ENCODE measurements around the gene GID8.

GID8 gene

GRCh38 chr20:62913043-62913630 lies 24.8 kb upstream of the GID8 start:
- H3K4me2 ChIP-seq (ENCODE audit: low read length, poor library complexity, severe bottlenecking) = no peak overlapping the region
- peak overlapping the region; percentile 63 for H3K9ac ChIP-seq (ENCODE audit: low read length)
- no peak overlapping the region for H3K4me3 ChIP-seq (ENCODE audit: insufficient read depth in 1 of 2, low read depth in 1 of 2, low read length in 2 of 2)
- no peaks in the 10 kb centered on the region for H3K27me3 ChIP-seq (ENCODE audit: control insufficient read depth in 1 of 2, insufficient read depth in 1 of 2, low read length in 2 of 2)
- H4K8ac ChIP-seq (ENCODE audit: low read length) = no peak overlapping the region
- no peak overlapping the region for H2AK5ac ChIP-seq (ENCODE audit: low read length, severe bottlenecking)
- 98% methylated on average over 5 of the region's 7 CpGs for WGBS
- H2BK15ac ChIP-seq (ENCODE audit: low read depth, poor library complexity, severe bottlenecking) = no peak overlapping the region
- no peak overlapping the region for H3K4ac ChIP-seq (ENCODE audit: low read depth in 1 of 2, low read length in 2 of 2)
- peaks cover 16% of the 10 kb centered on the region for H3K4me1 ChIP-seq (ENCODE audit: control insufficient read depth, insufficient read depth, low read depth, low read length)
- H4K91ac ChIP-seq (ENCODE audit: low read length) = no peak overlapping the region
- peaks cover 44 to 53% of the 10 kb centered on the region in 2 experiments for H3K36me3 ChIP-seq (ENCODE audit: control insufficient read depth in 1 of 2, insufficient read depth in 2 of 2, low read depth in 1 of 2, low read length in 2 of 2)
- H3K18ac ChIP-seq (ENCODE audit: low read depth in 1 of 2, low read length in 2 of 2) = no peak overlapping the region
- no peak overlapping the region for H2BK5ac ChIP-seq (ENCODE audit: low read depth, low read length, poor library complexity, severe bottlenecking)
- no peak overlapping the region for H2BK12ac ChIP-seq (ENCODE audit: low read length in 2 of 2)
- H2AFZ ChIP-seq (ENCODE audit: low read depth, low read length) = no peak overlapping the region
- no peak overlapping the region for H3K27ac ChIP-seq (ENCODE audit: low read length, poor library complexity, severe bottlenecking)
- no peak for DNase-seq
- H3K23ac ChIP-seq (ENCODE audit: low read length in 2 of 2) = no peak overlapping the region
- peaks cover 13% of the 10 kb centered on the region for H3K79me1 ChIP-seq (replicated peaks; ENCODE audit: low read length, poor library complexity, severe bottlenecking)
- no peaks in the 10 kb centered on the region for H3K9me3 ChIP-seq (ENCODE audit: control insufficient read depth, low read length)
- no peak overlapping the region for H3K14ac ChIP-seq (ENCODE audit: low read length in 2 of 2)
- H2BK120ac ChIP-seq (ENCODE audit: low read depth, low read length) = no peak overlapping the region

GRCh38 chr20:62914436-62914835 lies 23.5 kb upstream of the GID8 start:
- Histone ChIP-seq H3K4me3 (ENCODE audit: insufficient read depth in 1 of 2, low read depth in 1 of 2, low read length in 2 of 2) (no peak overlapping the region), H3K9ac (ENCODE audit: low read length) (peak overlapping the region; percentile 63), H3K27ac (ENCODE audit: low read length, poor library complexity, severe bottlenecking) (no peak overlapping the region), H3K9me3 (ENCODE audit: control insufficient read depth, low read length) (no peaks in the 10 kb centered on the region), H3K4me2 (ENCODE audit: low read length, poor library complexity, severe bottlenecking) (no peak overlapping the region), H3K4me1 (ENCODE audit: control insufficient read depth, insufficient read depth, low read depth, low read length) (peaks cover 18% of the 10 kb centered on the region), H3K27me3 (ENCODE audit: control insufficient read depth in 1 of 2, insufficient read depth in 1 of 2, low read length in 2 of 2) (no peaks in the 10 kb centered on the region), H2BK15ac (ENCODE audit: low read depth, poor library complexity, severe bottlenecking) (no peak overlapping the region), H3K79me1 (replicated peaks; ENCODE audit: low read length, poor library complexity, severe bottlenecking) (peaks cover 9% of the 10 kb centered on the region), H4K8ac (ENCODE audit: low read length) (peak overlapping the region; percentile 64), H3K36me3 (ENCODE audit: control insufficient read depth in 1 of 2, insufficient read depth in 2 of 2, low read depth in 1 of 2, low read length in 2 of 2) (peaks cover 31 to 40% of the 10 kb centered on the region in 2 experiments), H2BK12ac (ENCODE audit: low read length in 2 of 2) (no peak overlapping the region), H2AFZ (ENCODE audit: low read depth, low read length) (no peak overlapping the region), H2BK120ac (ENCODE audit: low read depth, low read length) (no peak overlapping the region), H2BK5ac (ENCODE audit: low read depth, low read length, poor library complexity, severe bottlenecking) (no peak overlapping the region), H3K23ac (ENCODE audit: low read length in 2 of 2) (no peak overlapping the region), H3K4ac (ENCODE audit: low read depth in 1 of 2, low read length in 2 of 2) (no peak overlapping the region), H3K14ac (ENCODE audit: low read length in 2 of 2) (no peak overlapping the region), H4K91ac (ENCODE audit: low read length) (no peak overlapping the region), H2AK5ac (ENCODE audit: low read length, severe bottlenecking) (no peak overlapping the region), H3K18ac (ENCODE audit: low read depth in 1 of 2, low read length in 2 of 2) (no peak overlapping the region)
- DNase-seq = no peak
- WGBS = 100% methylated on average over 7 of the region's 9 CpGs

- Histone ChIP-seq H3K79me1 (replicated peaks; ENCODE audit: low read length, poor library complexity, severe bottlenecking) (peaks cover 9% of the 10 kb centered on the region), H3K23ac (ENCODE audit: low read length in 2 of 2) (no peak overlapping the region), H2BK15ac (ENCODE audit: low read depth, poor library complexity, severe bottlenecking) (no peak overlapping the region), H2BK12ac (ENCODE audit: low read length in 2 of 2) (no peak overlapping the region), H3K4me1 (ENCODE audit: control insufficient read depth, insufficient read depth, low read depth, low read length) (peaks cover 21% of the 10 kb centered on the region), H4K91ac (ENCODE audit: low read length) (no peak overlapping the region), H4K8ac (ENCODE audit: low read length) (no peak overlapping the region), H2BK5ac (ENCODE audit: low read depth, low read length, poor library complexity, severe bottlenecking) (no peak overlapping the region), H3K4me3 (ENCODE audit: insufficient read depth in 1 of 2, low read depth in 1 of 2, low read length in 2 of 2) (no peak overlapping the region), H2AK5ac (ENCODE audit: low read length, severe bottlenecking) (no peak overlapping the region), H3K36me3 (ENCODE audit: control insufficient read depth in 1 of 2, insufficient read depth in 2 of 2, low read depth in 1 of 2, low read length in 2 of 2) (peaks cover 26 to 34% of the 10 kb centered on the region in 2 experiments), H3K9me3 (ENCODE audit: control insufficient read depth, low read length) (no peaks in the 10 kb centered on the region), H3K27me3 (ENCODE audit: control insufficient read depth in 1 of 2, insufficient read depth in 1 of 2, low read length in 2 of 2) (no peaks in the 10 kb centered on the region), H3K4ac (ENCODE audit: low read depth in 1 of 2, low read length in 2 of 2) (no peak overlapping the region), H3K9ac (ENCODE audit: low read length) (peak overlapping the region; percentile 63), H3K27ac (ENCODE audit: low read length, poor library complexity, severe bottlenecking) (no peak overlapping the region), H3K18ac (ENCODE audit: low read depth in 1 of 2, low read length in 2 of 2) (no peak overlapping the region), H3K4me2 (ENCODE audit: low read length, poor library complexity, severe bottlenecking) (no peak overlapping the region), H2AFZ (ENCODE audit: low read depth, low read length) (no peak overlapping the region), H3K14ac (ENCODE audit: low read length in 2 of 2) (no peak overlapping the region), H2BK120ac (ENCODE audit: low read depth, low read length) (no peak overlapping the region)
- WGBS = 81% methylated on average over 8 of the region's 8 CpGs
- peak; percentile 75 for DNase-seq
Observed at GRCh38 chr20:62914970-62915457, 22.9 kb upstream of the GID8 start.

GRCh38 chr20:62916703-62917476 lies 21.1 kb upstream of the GID8 start:
- H3K4me1 ChIP-seq (ENCODE audit: control insufficient read depth, insufficient read depth, low read depth, low read length) = peaks cover 26% of the 10 kb centered on the region
- H3K9me3 ChIP-seq (ENCODE audit: control insufficient read depth, low read length) = no peaks in the 10 kb centered on the region
- peak overlapping the region in 1 of 2 experiments; percentile 96 for H3K23ac ChIP-seq (ENCODE audit: low read length in 2 of 2)
- no peak overlapping the region for H2BK15ac ChIP-seq (ENCODE audit: low read depth, poor library complexity, severe bottlenecking)
- H3K4me3 ChIP-seq (ENCODE audit: insufficient read depth in 1 of 2, low read depth in 1 of 2, low read length in 2 of 2) = no peak overlapping the region
- no peak overlapping the region for H3K18ac ChIP-seq (ENCODE audit: low read depth in 1 of 2, low read length in 2 of 2)
- no peak overlapping the region for H3K4ac ChIP-seq (ENCODE audit: low read depth in 1 of 2, low read length in 2 of 2)
- H3K36me3 ChIP-seq (ENCODE audit: control insufficient read depth in 1 of 2, insufficient read depth in 2 of 2, low read depth in 1 of 2, low read length in 2 of 2) = peaks cover 7 to 15% of the 10 kb centered on the region in 2 experiments
- H3K79me1 ChIP-seq (replicated peaks; ENCODE audit: low read length, poor library complexity, severe bottlenecking) = peaks cover 2% of the 10 kb centered on the region
- peak overlapping the region; percentile 37 for H4K8ac ChIP-seq (ENCODE audit: low read length)
- H4K91ac ChIP-seq (ENCODE audit: low read length) = peak overlapping the region; percentile 39
- no peak overlapping the region for H3K4me2 ChIP-seq (ENCODE audit: low read length, poor library complexity, severe bottlenecking)
- no peak overlapping the region for H2AK5ac ChIP-seq (ENCODE audit: low read length, severe bottlenecking)
- no peak for DNase-seq
- no peak overlapping the region for H2AFZ ChIP-seq (ENCODE audit: low read depth, low read length)
- no peak overlapping the region for H2BK120ac ChIP-seq (ENCODE audit: low read depth, low read length)
- no peak overlapping the region for H2BK5ac ChIP-seq (ENCODE audit: low read depth, low read length, poor library complexity, severe bottlenecking)
- H3K14ac ChIP-seq (ENCODE audit: low read length in 2 of 2) = no peak overlapping the region
- 86% methylated on average over 10 of the region's 10 CpGs for WGBS
- H3K9ac ChIP-seq (ENCODE audit: low read length) = no peak overlapping the region
- no peak overlapping the region for H2BK12ac ChIP-seq (ENCODE audit: low read length in 2 of 2)
- H3K27ac ChIP-seq (ENCODE audit: low read length, poor library complexity, severe bottlenecking) = no peak overlapping the region
- H3K27me3 ChIP-seq (ENCODE audit: control insufficient read depth in 1 of 2, insufficient read depth in 1 of 2, low read length in 2 of 2) = no peaks in the 10 kb centered on the region
